Measurements from ENCODE around the gene MRAS.

GRCh38 chr3:138381950-138382715 lies 33.8 kb downstream of the MRAS start:
- TF ChIP-seq CTCF (IDR thresholded peaks at IDR 0.05) (no peak), POLR2A (IDR thresholded peaks at IDR 0.05) (peak in 1 of 2 donors; percentile 9), EP300 (IDR thresholded peaks at IDR 0.05) (peak; percentile 38 to 96)
